ENCODE measurements around the gene PBX3.

- TF ChIP-seq CTCF (conservative IDR thresholded peaks at IDR 0.05; ENCODE audit: low read length) (no peak), EZH2phosphoT487 (IDR thresholded peaks at IDR 0.05; ENCODE audit: borderline replicate concordance) (no peak)
These were observed 9.3 kb downstream of the PBX3 start for GRCh38 chr9:125756518-125756917.
